Measurements from ENCODE around the gene IDH3G.

The IDH3G gene

DNA sequence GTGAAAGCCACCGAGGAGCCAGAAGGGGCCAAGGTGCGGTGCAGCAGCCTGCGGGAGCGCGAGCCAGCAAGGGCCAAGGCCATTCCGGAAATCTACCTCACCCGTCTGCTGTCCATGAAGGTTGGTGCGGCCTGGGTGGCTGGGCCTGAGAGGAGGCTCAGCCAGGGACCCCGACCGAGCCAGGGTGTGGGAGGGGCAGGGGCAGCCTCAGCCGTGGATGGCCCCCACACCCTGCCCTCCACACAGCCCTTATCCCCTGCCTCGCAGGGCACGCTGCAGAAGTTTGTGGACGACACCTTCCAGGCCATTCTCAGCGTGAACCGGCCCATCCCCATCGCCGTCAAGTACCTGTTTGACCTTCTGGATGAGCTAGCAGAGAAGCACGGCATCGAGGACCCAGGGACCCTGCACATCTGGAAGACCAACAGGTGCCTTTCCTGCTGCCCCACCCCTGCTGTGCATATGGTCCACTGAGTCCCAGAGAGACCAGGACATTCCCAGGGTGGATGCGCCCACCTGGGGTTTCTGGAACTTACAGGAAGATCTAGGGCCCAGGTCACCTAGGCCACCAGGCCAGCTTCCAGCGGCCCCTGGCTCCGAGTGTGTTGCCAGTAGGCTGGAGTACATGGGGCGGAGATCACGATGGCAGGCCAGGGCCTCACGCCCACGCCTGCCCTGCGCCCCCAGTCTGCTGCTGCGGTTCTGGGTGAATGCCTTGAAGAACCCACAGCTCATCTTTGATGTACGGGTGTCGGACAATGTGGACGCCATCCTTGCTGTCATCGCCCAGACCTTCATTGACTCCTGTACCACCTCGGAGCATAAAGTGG, 16.7 kb downstream of the IDH3G start:
- intact Hi-C loops (cut with DNase I): no loop called here
- DNase-seq: peak in 5 of 42 donors; percentile 1 to 13 (median 5)

DNA sequence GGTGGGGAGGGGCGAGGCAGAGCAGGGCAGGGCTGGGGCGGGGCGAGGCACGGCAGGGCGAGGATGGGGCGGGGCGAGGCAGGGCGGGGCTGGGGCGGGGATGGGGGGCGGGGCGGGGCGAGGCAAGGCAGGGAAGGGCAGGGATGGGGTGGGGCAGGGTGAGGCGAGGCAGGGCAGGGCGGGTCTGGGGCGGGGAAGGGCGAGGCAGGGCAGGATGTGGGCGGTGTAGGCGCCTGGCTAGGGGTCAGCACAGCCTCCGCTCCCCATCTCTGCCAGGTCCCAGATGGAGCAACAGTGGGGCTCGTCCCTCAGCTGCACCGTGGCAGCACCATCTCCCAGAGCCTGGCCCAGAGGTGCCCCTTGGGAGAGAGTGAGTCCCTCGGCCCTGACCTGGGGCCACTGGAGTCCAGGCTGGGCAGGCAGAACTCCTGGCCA, 17.5 kb downstream of the IDH3G start:
- intact Hi-C loops (cut with DNase I): no loop called here
- peak in 4 of 42 donors; percentile 1 to 5 (median 2) for DNase-seq

GRCh38 chrX:153776120-153776599, 18.0 kb downstream of the IDH3G start:
- intact Hi-C loops (cut with DNase I): no loop called here
- peak in 2 of 42 donors; percentile 3 for DNase-seq

- intact Hi-C loops (cut with DNase I): no loop called here
- DNase-seq: peak in 4 of 42 donors; percentile 1 to 4 (median 2)
Observed at GRCh38 chrX:153775293-153776119, 18.7 kb downstream of the IDH3G start.

GRCh38 chrX:153774576-153775292, 19.4 kb downstream of the IDH3G start:
- DNase-seq: peak in 5 of 42 donors; percentile 1 to 6 (median 3)
- intact Hi-C loops (cut with DNase I): no loop called here

- intact Hi-C loops (cut with DNase I): no loop called here
Observed at GRCh38 chrX:153773741-153774575, 20.2 kb downstream of the IDH3G start.

DNA sequence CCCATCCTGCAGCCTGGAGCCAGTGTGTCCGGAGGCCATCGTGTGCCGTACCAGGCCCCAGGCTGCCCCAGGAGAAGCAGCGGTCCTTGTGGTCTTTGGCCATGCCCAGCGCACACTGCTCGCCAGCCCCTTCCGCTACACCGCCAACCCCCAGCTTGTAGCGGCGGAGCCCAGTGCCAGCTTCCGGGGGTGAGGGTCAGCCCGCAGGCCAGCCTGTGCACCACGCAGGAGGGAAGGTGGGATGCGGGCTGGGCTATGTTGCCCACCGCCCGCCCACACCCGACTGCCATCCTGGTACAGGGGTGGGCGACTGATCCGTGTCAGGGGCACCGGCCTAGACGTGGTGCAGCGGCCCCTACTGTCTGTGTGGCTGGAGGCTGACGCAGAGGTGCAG, 21.0 kb downstream of the IDH3G start:
- intact Hi-C loops (cut with DNase I): no loop called here
- DNase-seq: peak in 6 of 42 donors; percentile 1 to 16 (median 6)

More at GRCh38 chrX:153773741-153774575, 20.2 kb downstream of the IDH3G start:
- peak in 7 of 42 donors; percentile 3 to 34 (median 7) for DNase-seq

DNA sequence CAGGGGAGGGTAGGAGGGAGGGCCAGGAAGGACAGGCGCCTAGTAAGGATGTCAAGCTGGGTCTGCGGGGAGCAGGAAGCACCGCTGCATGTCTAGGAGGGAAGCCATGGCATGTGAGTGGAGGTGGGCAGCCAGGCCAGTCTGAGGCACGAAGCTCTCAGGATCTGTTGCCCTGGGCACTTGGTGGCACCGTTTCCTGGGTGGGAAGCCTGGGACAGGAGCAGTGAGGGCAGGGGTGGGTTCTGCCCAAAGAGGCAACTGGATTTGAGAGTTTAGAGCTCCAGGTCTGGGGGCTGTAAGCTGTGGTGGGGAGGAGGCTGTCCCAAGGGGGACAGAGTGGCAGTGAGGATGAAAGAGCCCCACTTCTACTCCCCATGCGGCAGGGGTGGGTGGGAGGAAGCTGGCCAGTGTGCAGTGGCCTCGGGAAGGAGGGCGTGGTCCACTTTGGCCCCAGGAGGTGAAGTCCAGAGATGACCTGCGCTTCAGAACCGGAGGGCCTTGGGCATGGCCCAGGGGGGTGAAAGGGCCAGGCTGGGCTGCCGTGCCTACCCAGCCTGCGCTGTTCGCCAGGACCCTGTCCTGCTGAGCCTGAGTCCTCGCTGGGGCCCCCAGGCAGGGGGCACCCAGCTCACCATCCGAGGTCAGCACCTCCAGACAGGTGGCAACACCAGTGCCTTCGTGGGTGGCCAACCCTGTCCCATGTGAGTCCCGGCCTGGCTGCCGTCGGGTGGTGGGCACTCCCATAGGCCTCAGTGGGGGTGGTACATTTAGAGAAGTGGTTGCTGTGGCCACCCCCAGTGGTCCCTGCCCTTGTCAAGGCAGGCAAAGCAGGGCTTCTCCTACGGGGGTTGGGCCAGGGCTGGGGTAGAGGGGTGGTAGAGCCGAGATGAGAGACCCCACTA, 21.6 kb downstream of the IDH3G start:
- intact Hi-C loops (cut with DNase I): no loop called here
- DNase-seq: peak in 9 of 42 donors; percentile 1 to 14 (median 5)

- peak in 13 of 42 donors; percentile 1 to 39 (median 10) for DNase-seq
- intact Hi-C loops (cut with DNase I): no loop called here
Observed at GRCh38 chrX:153771415-153772315, 22.5 kb downstream of the IDH3G start.

GRCh38 chrX:153770601-153771414, 23.4 kb downstream of the IDH3G start:
- intact Hi-C loops (cut with DNase I): no loop called here
- peak in 13 of 42 donors; percentile 1 to 35 (median 11) for DNase-seq

DNA sequence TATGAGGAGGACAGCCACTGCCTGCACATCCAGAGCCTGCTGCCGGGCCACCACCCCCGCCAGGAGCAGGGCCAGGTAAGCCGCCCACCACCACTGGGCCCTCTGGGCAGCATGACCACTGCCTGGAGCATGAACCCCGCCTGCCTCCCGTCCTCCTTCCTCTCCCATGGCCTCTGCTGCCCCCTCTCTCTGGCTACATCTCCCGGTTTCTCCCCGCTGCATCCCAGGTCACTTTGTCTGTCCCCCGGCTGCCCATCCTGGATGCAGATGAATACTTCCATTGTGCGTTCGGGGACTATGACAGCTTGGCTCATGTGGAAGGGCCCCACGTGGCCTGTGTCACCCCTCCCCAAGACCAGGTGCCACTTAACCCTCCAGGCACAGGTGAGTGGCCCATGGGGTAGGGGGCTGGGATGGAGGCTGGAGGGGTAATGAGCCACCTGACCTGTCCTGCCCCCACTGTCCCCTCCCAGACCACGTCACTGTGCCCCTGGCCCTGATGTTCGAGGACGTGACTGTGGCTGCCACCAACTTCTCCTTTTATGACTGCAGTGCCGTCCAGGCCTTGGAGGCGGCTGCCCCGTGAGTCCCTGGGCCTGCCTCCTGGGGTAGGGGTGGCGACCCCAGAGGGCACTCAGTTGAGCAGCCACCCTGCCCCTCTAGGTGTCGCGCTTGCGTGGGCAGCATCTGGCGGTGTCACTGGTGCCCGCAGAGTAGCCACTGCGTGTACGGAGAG, 24.1 kb downstream of the IDH3G start:
- peak in 19 of 42 donors; percentile 7 to 73 (median 38) for DNase-seq
- intact Hi-C loops (cut with DNase I): no loop called here

DNA sequence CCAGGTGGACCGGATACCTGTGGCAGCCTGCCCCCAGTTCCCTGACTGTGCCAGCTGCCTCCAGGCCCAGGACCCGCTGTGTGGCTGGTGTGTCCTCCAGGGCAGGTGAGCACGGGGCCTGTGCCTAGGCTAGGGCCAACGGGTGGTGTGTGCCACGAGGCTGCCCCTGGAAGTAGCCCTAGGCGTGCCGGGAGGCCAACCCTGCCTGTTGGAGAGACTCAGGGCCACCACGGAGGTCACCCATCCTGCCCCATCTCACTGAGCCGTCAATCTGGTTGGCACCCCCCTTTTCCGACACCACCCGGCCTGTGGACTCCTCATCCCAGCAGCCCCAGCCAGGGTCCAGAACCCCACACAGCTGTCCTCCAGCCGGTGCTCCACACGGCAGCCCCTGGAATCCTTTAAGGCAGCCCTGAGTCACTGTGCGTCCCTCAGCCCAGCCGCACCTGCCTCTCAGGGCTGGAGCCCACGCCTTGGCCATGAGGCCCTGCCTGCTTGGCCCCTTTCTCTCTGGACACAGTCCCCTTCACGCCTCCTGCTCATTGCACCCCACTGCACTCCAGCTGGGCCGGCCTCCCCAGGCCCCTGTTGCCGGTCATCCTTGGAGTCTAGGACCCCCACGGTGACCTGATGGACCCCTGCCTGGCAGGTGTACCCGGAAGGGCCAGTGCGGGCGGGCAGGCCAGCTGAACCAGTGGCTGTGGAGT, 24.9 kb downstream of the IDH3G start:
- peak in 13 of 42 donors; percentile 1 to 40 (median 15) for DNase-seq
- intact Hi-C loops (cut with DNase I): no loop called here

- peak in 14 of 42 donors; percentile 12 to 46 (median 22) for DNase-seq
- intact Hi-C loops (cut with DNase I): no loop called here
Observed at GRCh38 chrX:153768311-153769157, 25.6 kb downstream of the IDH3G start.

All from head of caudate nucleus (tissue), 42 donors.